ENCODE measurements around the gene SPATA22. TPM values are rescaled to one million over a fixed set of nuclear protein-coding genes. Genes with fewer than 3 reads are reported as not detected.

SPATA22 gene
- total and polyA plus RNA-seq, 2 of the 13 experiments (the other 11 are each of a cell fraction or from before 2014, with no cell fraction given): not detected

- Histone ChIP-seq H2AFZ (ENCODE audit: low read length) (no peak overlapping the region), H4K20me1 (ENCODE audit: insufficient read depth, low read length) (no peaks in the 10 kb centered on the region), H3K27me3 (ENCODE audit: control insufficient read depth in 1 of 2, insufficient read depth in 2 of 2, low read length in 2 of 2) (no peaks in the 10 kb centered on the region), H3K4me1 (ENCODE audit: insufficient read depth, low read length) (no peaks in the 10 kb centered on the region), H3K4me3 (replicated peaks in 1 of 3; ENCODE audit: insufficient read depth in 1 of 3, low read depth in 2 of 3, low read length in 3 of 3) (no peak overlapping the region), H3K9ac (ENCODE audit: insufficient read depth, low read depth, low read length) (no peak overlapping the region), H3K9me3 (ENCODE audit: low read length) (no peaks in the 10 kb centered on the region), H3K27ac (ENCODE audit: extremely low read length, insufficient read depth, low read length) (no peak overlapping the region), H3K79me2 (ENCODE audit: insufficient read depth, low read length) (no peaks in the 10 kb centered on the region), H3K36me3 (replicated peaks in 1 of 2; ENCODE audit: control insufficient read depth in 1 of 2, insufficient read depth in 2 of 2, low read length in 2 of 2) (no peaks in the 10 kb centered on the region), H3K4me2 (ENCODE audit: low read depth, low read length) (no peak overlapping the region)
- intact Hi-C loops (cut with micrococcal nuclease; ENCODE audit: unreplicated experiment): no loop called here
- ChIA-PET POLR2A (no interaction called here), CTCF (ENCODE audit: low intra/inter-chr PET ratio, low total read pairs) (no interaction called here)
- FAIRE-seq (no peak), ATAC-seq (no peak), DNase-seq (ENCODE audit: low spot score) (no peak)
- in situ Hi-C loops (cut with HindIII; ENCODE audit: extremely low pct_ligation_motif_present, low pct_unique_long_range_greater_than_20kb): no loop called here
- TF ChIP-seq ZNF17 (CRISPR knock-in tag; IDR thresholded peaks at IDR 0.05): no peak
- TF ChIP-seq JUN (CRISPR knock-in tag; IDR thresholded peaks at IDR 0.05): no peak
- no peak for TF ChIP-seq ZNF224 (CRISPR knock-in tag; IDR thresholded peaks at IDR 0.05)
- TF ChIP-seq KLF13 (CRISPR knock-in tag; IDR thresholded peaks at IDR 0.05): no peak
- no peak for TF ChIP-seq ZNF704 (CRISPR knock-in tag; IDR thresholded peaks at IDR 0.05; ENCODE audit: borderline replicate concordance)
- TF ChIP-seq ZNF768 (CRISPR knock-in tag; IDR thresholded peaks at IDR 0.05): no peak
- TF ChIP-seq ZNF800 (CRISPR knock-in tag; IDR thresholded peaks at IDR 0.05): no peak
- no peak for TF ChIP-seq SIN3A (IDR thresholded peaks at IDR 0.05; ENCODE audit: borderline replicate concordance, low read depth, low read length)
- TF ChIP-seq ZNF724P (CRISPR knock-in tag; IDR thresholded peaks at IDR 0.05; ENCODE audit: borderline replicate concordance): no peak
- TF ChIP-seq FOXK1 (CRISPR knock-in tag; IDR thresholded peaks at IDR 0.05; ENCODE audit: borderline replicate concordance, low read depth): no peak
- no peak for TF ChIP-seq ARNT2 (CRISPR knock-in tag; IDR thresholded peaks at IDR 0.05; ENCODE audit: low read depth)
- TF ChIP-seq MXI1 (IDR thresholded peaks at IDR 0.05; ENCODE audit: borderline replicate concordance, low read depth, low read length): no peak
- no peak for TF ChIP-seq ZNF777 (CRISPR knock-in tag; IDR thresholded peaks at IDR 0.05)
- no peak for TF ChIP-seq TMF1 (CRISPR knock-in tag; IDR thresholded peaks at IDR 0.05; ENCODE audit: low read depth)
- no peak for TF ChIP-seq AGO1 (IDR thresholded peaks at IDR 0.05; ENCODE audit: low read depth, low read length, poor library complexity, severe bottlenecking)
- no peak for TF ChIP-seq ZNF180 (CRISPR knock-in tag; IDR thresholded peaks at IDR 0.05; ENCODE audit: borderline replicate concordance, low read depth)
- no TSS peak for BruUV-seq (replicated peaks)
- 0% methylated on average over 1 of the region's 1 CpG for WGBS (ENCODE audit: low lambda C conversion rate)
Observed at GRCh38 chr17:3507071-3507470, 35.5 kb upstream of the SPATA22 start.

Data from HepG2 (cell line).